H1 (cell line): Measurements from ENCODE around the gene KMT5B. TPM values are rescaled to one million over a fixed set of nuclear protein-coding genes. Genes with fewer than 3 reads are reported as not detected.

Source experiments
- CTCF ChIA-PET: fragments of 300-600 bp; sonication (Branson Sonifier 250); formaldehyde crosslinking; loops from one replicate; lab custom pipeline; 2021; ENCODE audit not compliant: partially characterized antibody; lab: Charles Lee
- POLR2A ChIA-PET: fragments of 300-600 bp; sonication (Branson Sonifier 250); formaldehyde crosslinking; loops from one replicate; lab custom pipeline; 2021; ENCODE audit warnings: inconsistent platforms; ENCODE audit not compliant: partially characterized antibody; lab: Charles Lee
- DNase-seq, 2 experiments: peaks; one replicate each; pipeline versions ENCODE4 v3.0.0 to v3.0.0-alpha.2; 2010 to 2022; ENCODE audit warnings: low spot score in 2 of 2, low read depth in 1 of 2, mixed read lengths in 1 of 2
- FAIRE-seq: peaks from 2 replicates; lab custom pipeline; 2011; peaks lifted over from hg19 to GRCh38; lab: Jason Lieb, UNC
- H2AFZ ChIP-seq: 2 replicates; pipeline ENCODE4 v1.8.1; 2012; ENCODE audit warnings: low read length, inconsistent platforms
- H2AK5ac ChIP-seq: 2 replicates; pipeline ENCODE4 v1.6.1; 2013; ENCODE audit warnings: low read depth, low read length
- H2BK120ac ChIP-seq: replicated peaks from 2 replicates; pipeline ENCODE3; 2013; ENCODE audit warnings: low read depth, low read length, inconsistent platforms
- H2BK12ac ChIP-seq: 2 replicates; pipeline ENCODE4 v1.6.1; 2013; ENCODE audit warnings: low read depth, low read length
- H2BK15ac ChIP-seq: 2 replicates; pipeline ENCODE4 v1.6.1; 2013; ENCODE audit warnings: low read length
- H2BK20ac ChIP-seq: 2 replicates; pipeline ENCODE4 v1.6.1; 2013; ENCODE audit warnings: low read length
- H2BK5ac ChIP-seq: 2 replicates; pipeline ENCODE4 v1.6.1; 2013; ENCODE audit warnings: low read depth, low read length
- H3K14ac ChIP-seq: 2 replicates; pipeline ENCODE4 v1.6.1; 2013; ENCODE audit warnings: inconsistent platforms; ENCODE audit not compliant: insufficient read length
- H3K18ac ChIP-seq: 2 replicates; pipeline ENCODE4 v1.6.1; 2013; ENCODE audit warnings: low read length; ENCODE audit errors: extremely low read depth
- H3K23ac ChIP-seq: 2 replicates; pipeline ENCODE4 v1.6.1; 2013; ENCODE audit warnings: inconsistent platforms; ENCODE audit not compliant: insufficient read length
- H3K23me2 ChIP-seq: 2 replicates; pipeline ENCODE4 v1.6.1; 2013; ENCODE audit warnings: low read depth, low read length
- H3K27ac ChIP-seq: 2 replicates; pipeline ENCODE4 v1.6.1; 2011; ENCODE audit warnings: low read depth, low read length, inconsistent platforms
- H3K27me3 ChIP-seq, 4 experiments: replicated peaks in 1 of 4; 1 replicate in 1 of 4; 2 replicates in 3 of 4; pipeline versions ENCODE4 v1.6.1 to v1.8.1; 2011 to 2013; ENCODE audit warnings: low read length in 3 of 4, mild to moderate bottlenecking in 3 of 4, inconsistent platforms in 2 of 4, mixed read lengths in 2 of 4, moderate library complexity in 1 of 4; ENCODE audit not compliant: control insufficient read depth in 3 of 4, insufficient read depth in 3 of 4; ENCODE audit errors: extremely low read depth in 1 of 4
- H3K36me3 ChIP-seq, 4 experiments: 2 replicates each; pipeline versions ENCODE4 v1.6.1 to v1.8.1; 2011 to 2013; ENCODE audit warnings: mild to moderate bottlenecking in 4 of 4, low read length in 3 of 4, moderate library complexity in 2 of 4, control low read depth in 1 of 4, inconsistent platforms in 1 of 4; ENCODE audit not compliant: insufficient read depth in 4 of 4, control insufficient read depth in 2 of 4
- H3K4ac ChIP-seq: replicated peaks from 2 replicates; pipeline ENCODE3; 2013; ENCODE audit warnings: low read length, low read depth, mixed read lengths, inconsistent platforms; ENCODE audit not compliant: insufficient read length
- H3K4me1 ChIP-seq, 4 experiments: replicated peaks in 1 of 4; 1 replicate in 1 of 4; 2 replicates in 3 of 4; pipeline versions ENCODE4 v1.6.1 to v1.8.1; 2011 to 2013; ENCODE audit warnings: low read length in 3 of 4, inconsistent platforms in 2 of 4, mixed read lengths in 1 of 4; ENCODE audit not compliant: insufficient read depth in 4 of 4, control insufficient read depth in 3 of 4
- H3K4me2 ChIP-seq, 2 experiments: 2 replicates each; pipeline versions ENCODE4 v1.6.1 to v1.8.1; 2011 to 2013; ENCODE audit warnings: low read depth in 2 of 2, low read length in 2 of 2, control low read depth in 1 of 2, inconsistent platforms in 1 of 2, mild to moderate bottlenecking in 1 of 2; ENCODE audit not compliant: insufficient read depth in 1 of 2
- H3K4me3 ChIP-seq, 4 experiments: fragments of 200-600, 300-600 bp in 1 of 4; sonication (generic), shearing (Covaris generic), sonication (Bioruptor Twin) in 1 of 4; 2 replicates each; pipeline versions ENCODE4 v1.5.1 to v1.8.1; 2011 to 2016; ENCODE audit warnings: low read length in 4 of 4, low read depth in 3 of 4, control low read depth in 2 of 4, inconsistent platforms in 2 of 4, mild to moderate bottlenecking in 2 of 4, mixed read lengths in 1 of 4, moderate library complexity in 1 of 4; ENCODE audit not compliant: insufficient read depth in 2 of 4; ENCODE audit errors: extremely low read depth in 1 of 4
- H3K56ac ChIP-seq: replicated peaks from 2 replicates; pipeline ENCODE3; 2013; ENCODE audit warnings: low read depth, mild to moderate bottlenecking, mixed read lengths, low read length, inconsistent platforms; ENCODE audit not compliant: insufficient read length
- H3K79me1 ChIP-seq: 2 replicates; pipeline ENCODE4 v1.6.1; 2013; ENCODE audit warnings: low read depth, low read length, control low read depth
- H3K79me2 ChIP-seq, 2 experiments: 2 replicates each; pipeline versions ENCODE4 v1.6.1 to v1.8.1; 2012 to 2013; ENCODE audit warnings: low read length in 2 of 2, mild to moderate bottlenecking in 2 of 2, inconsistent platforms in 1 of 2; ENCODE audit not compliant: insufficient read depth in 2 of 2, control insufficient read depth in 1 of 2
- H3K9ac ChIP-seq, 4 experiments: replicated peaks in 1 of 4; 1 replicate in 1 of 4; 2 replicates in 3 of 4; pipeline versions ENCODE4 v1.6.1 to v1.8.1; 2011 to 2013; ENCODE audit warnings: low read depth in 3 of 4, low read length in 3 of 4, control low read depth in 2 of 4, mild to moderate bottlenecking in 2 of 4, moderate library complexity in 2 of 4, inconsistent platforms in 1 of 4; ENCODE audit errors: extremely low read depth in 1 of 4
- H3K9me3 ChIP-seq, 2 experiments: 2 replicates each; pipeline versions ENCODE4 v1.6.1 to v1.8.1; 2012 to 2013; ENCODE audit warnings: mild to moderate bottlenecking in 2 of 2, moderate library complexity in 2 of 2, control low read depth in 1 of 2, inconsistent platforms in 1 of 2, low read depth in 1 of 2, low read length in 1 of 2, mixed read lengths in 1 of 2; ENCODE audit not compliant: insufficient read depth in 2 of 2
- H4K20me1 ChIP-seq, 2 experiments: replicated peaks in 1 of 2; 2 replicates each; pipeline versions ENCODE3 to v1.8.1; 2011 to 2013; ENCODE audit warnings: inconsistent platforms in 2 of 2, low read length in 2 of 2, mild to moderate bottlenecking in 1 of 2; ENCODE audit not compliant: insufficient read depth in 2 of 2, control insufficient read depth in 1 of 2
- H4K5ac ChIP-seq: 2 replicates; pipeline ENCODE4 v1.6.1; 2013; ENCODE audit warnings: low read length, low read depth, mixed read lengths, inconsistent platforms; ENCODE audit not compliant: insufficient read length
- H4K8ac ChIP-seq: 2 replicates; pipeline ENCODE4 v1.8.0; 2013; ENCODE audit warnings: mild to moderate bottlenecking, moderate library complexity, low read length, inconsistent platforms; ENCODE audit not compliant: insufficient read depth; ENCODE audit errors: extremely low read depth
- H4K91ac ChIP-seq: replicated peaks from 2 replicates; pipeline ENCODE3; 2013; ENCODE audit warnings: low read length, mixed read lengths, inconsistent platforms; ENCODE audit not compliant: insufficient read length
- ASH2L ChIP-seq: fragments of 200-600, 300-600 bp; sonication (generic); IDR thresholded peaks from one replicate; pipeline ENCODE4 v1.7.1; 2017; ENCODE audit warnings: low read length
- CREB1 ChIP-seq: IDR thresholded peaks from 2 replicates; pipeline ENCODE4 v1.6.1; 2012; ENCODE audit warnings: inconsistent platforms
- MAFK ChIP-seq: IDR thresholded peaks from 2 replicates; pipeline ENCODE4 v1.6.1; 2012; ENCODE audit warnings: low read depth, mild to moderate bottlenecking, improper control_type of control experiment, low read length
- RAD21 ChIP-seq, 2 experiments: IDR thresholded peaks in 1 of 2; conservative IDR thresholded peaks in 1 of 2; 2 replicates each; pipeline ENCODE4 v1.6.1; 2011; ENCODE audit warnings: low read depth in 2 of 2, low read length in 2 of 2, improper control_type of control experiment in 1 of 2, inconsistent platforms in 1 of 2, mild to moderate bottlenecking in 1 of 2, moderate library complexity in 1 of 2
- RNF2 ChIP-seq: fragments of 200-900, 300-1000 bp; sonication (generic); IDR thresholded peaks from 2 replicates; pipeline ENCODE4 v1.7.1; 2016; ENCODE audit warnings: borderline replicate concordance, low read depth, mild to moderate bottlenecking, antibody characterized with exemption, low read length; ENCODE audit not compliant: poor library complexity, severe bottlenecking; ENCODE audit errors: missing control alignments
- SAP30 ChIP-seq: fragments of 300-600 bp; sonication (generic); IDR thresholded peaks from 2 replicates; pipeline ENCODE4 v1.7.1; 2012; ENCODE audit warnings: low read length, moderate library complexity, mild to moderate bottlenecking, inconsistent platforms; ENCODE audit not compliant: insufficient read depth, insufficient replicate concordance
- SIX5 ChIP-seq: IDR thresholded peaks from 2 replicates; pipeline ENCODE4 v1.6.1; 2011; ENCODE audit warnings: mild to moderate bottlenecking, low read depth, low read length
- SRF ChIP-seq: IDR thresholded peaks from 2 replicates; pipeline ENCODE4 v1.6.1; 2011; ENCODE audit warnings: mild to moderate bottlenecking, low read depth, low read length, moderate library complexity
- TEAD4 ChIP-seq: IDR thresholded peaks from 2 replicates; pipeline ENCODE4 v1.6.1; 2012; ENCODE audit warnings: low read depth, low read length, inconsistent platforms, mixed read lengths
- WGBS, 2 experiments: shearing (Covaris generic) in 1 of 2; methylation state at CpG; one replicate each; pipeline versions ENCODE4 v1.1.6 to v1.1.7; 2013 to 2015; ENCODE audit warnings: low lambda C conversion rate in 2 of 2, mixed read lengths in 2 of 2, inconsistent platforms in 1 of 2, low coverage in 1 of 2, missing lambda C conversion rate in 1 of 2; ENCODE audit not compliant: insufficient replicate concordance in 2 of 2, insufficient coverage in 1 of 2, insufficient read length in 1 of 2; ENCODE audit errors: extremely low coverage in 1 of 2, missing lambda C conversion rate in 1 of 2; 5-methylcytosine and 5-hydroxymethylcytosine counted together
- polyA plus RNA-seq, 7 experiments: library from polyadenylated mRNA; depleted of rRNA in 3 of 7; stranded (reverse) in 5 of 7; unstranded in 2 of 7; fragments of >200 nt in 5 of 7; fragments of 200-250 nt in 2 of 7; gene quantifications; 1 replicate in 5 of 7; 2 replicates in 1 of 7; 4 replicates in 1 of 7; pipeline versions ENCODE4 v1.2.1 to v1.2.3, GENCODE V29; 2011 to 2013; ENCODE audit warnings: missing spikeins in 2 of 7, mixed read lengths in 2 of 7
- total RNA-seq: library from RNA; stranded (reverse); fragmentation: NEBNext Ultra II Directional; extraction: Animal tissue kit (Norgen Biotek cat#: 25700); gene quantifications from 2 replicates; pipeline ENCODE4 v1.2.1, GENCODE V29; 2021
- TF ChIP-seq, protein P1 (sequence below): IDR thresholded peaks from 2 replicates; pipeline ENCODE4 v1.6.1; 2012; ENCODE audit warnings: inconsistent platforms

The KMT5B gene
- total and polyA plus RNA-seq, 2 of the 8 experiments (the other 6 are each of a cell fraction or from before 2014, with no cell fraction given): 11.0 to 40.8 TPM

DNA sequence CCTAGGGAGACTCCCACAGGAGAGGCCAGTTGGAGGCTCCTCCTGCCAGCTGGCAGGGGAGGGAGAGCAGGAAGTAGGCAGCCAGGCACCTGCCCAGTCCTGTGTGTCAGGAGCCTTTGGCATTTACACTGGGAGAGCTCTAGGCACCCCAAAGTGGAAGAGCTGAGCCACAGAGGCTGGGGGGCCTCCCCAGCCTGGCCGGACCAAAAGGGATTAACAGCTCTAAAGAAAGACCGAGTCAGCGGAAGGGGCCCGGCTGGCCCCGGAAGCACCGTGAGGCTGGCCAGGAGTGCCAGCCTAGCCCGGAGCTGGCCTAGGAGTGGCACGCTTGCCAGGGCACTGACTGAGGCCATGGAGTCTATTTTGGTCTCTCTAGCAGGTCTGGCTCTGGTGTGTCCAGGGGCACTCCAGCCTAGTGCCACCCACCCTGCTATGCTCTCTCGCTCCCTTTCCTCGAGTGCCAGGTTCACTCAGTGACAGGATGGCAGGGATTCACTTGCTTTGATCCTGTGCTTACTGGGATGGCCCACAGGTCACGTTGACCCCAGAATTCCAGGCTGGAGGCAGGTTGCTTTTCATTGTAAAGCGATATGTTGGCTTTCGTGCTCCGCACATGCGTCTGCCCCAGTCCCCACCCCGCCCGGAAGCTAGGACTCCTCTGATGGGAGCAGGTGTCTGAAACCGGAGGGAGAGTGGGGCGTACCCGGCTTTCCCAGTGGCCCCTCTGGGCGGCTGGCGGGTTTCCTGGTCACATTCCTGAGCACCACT is 3.3 kb upstream of the KMT5B start:
- no peaks in the 10 kb centered on the region for H4K20me1 ChIP-seq
- DNase-seq (no peak), FAIRE-seq (no peak)
- no peak overlapping the region; the same call in 1 of the 2 replicates for H2BK20ac ChIP-seq
- H2BK12ac ChIP-seq: peak overlapping the region; percentile 33; the same call in 1 of the 2 replicates
- POLR2A ChIA-PET: interaction anchor here (2.1 to 5.5 kb wide), 4 partner anchors 8 to 27 kb away, joined by 5 to 39 read pairs (median 12); no protein-coding TSS in a partner anchor
- H3K27ac ChIP-seq: no peak overlapping the region
- no peak overlapping the region for H2BK5ac ChIP-seq
- peaks cover 9 to 11% of the 10 kb centered on the region in 2 experiments for H3K79me2 ChIP-seq
- 89% methylated on average over 22 of the region's 22 CpGs; no CpG with 5 or more reads in 1 of the 2 experiments for WGBS, 2 experiments
- H3K4ac ChIP-seq: no peak overlapping the region
- peak overlapping the region; percentile 46; the same call in 1 of the 2 replicates for H2BK15ac ChIP-seq
- H3K14ac ChIP-seq: no peak overlapping the region
- no peak overlapping the region for H2BK120ac ChIP-seq
- no peak overlapping the region for H3K23ac ChIP-seq
- CTCF ChIA-PET: interaction anchor here (0.5 to 3.1 kb wide), 9 partner anchors 8 to 152 kb away, joined by 3 to 10 read pairs (median 7); no protein-coding TSS in a partner anchor
- no peak overlapping the region for H3K4me2 ChIP-seq
- H4K8ac ChIP-seq: 0 out of 2 replicates have a peak overlapping the region, but pooled peaks have one; percentile 45
- H3K18ac ChIP-seq: no peak overlapping the region
- H4K5ac ChIP-seq: no peak overlapping the region
- H3K9ac ChIP-seq: no peak overlapping the region
- H3K4me1 ChIP-seq: peaks cover 0 to 16% (median 9%) of the 10 kb centered on the region in 4 experiments; a peak in 6 of 7 replicates
- no peak overlapping the region for H2AK5ac ChIP-seq
- no peak overlapping the region for H3K4me3 ChIP-seq
- H2AFZ ChIP-seq: no peak overlapping the region
- no peak overlapping the region for H3K56ac ChIP-seq
- no peak overlapping the region for H4K91ac ChIP-seq
- H3K36me3 ChIP-seq: no peaks in the 10 kb centered on the region
- H3K79me1 ChIP-seq: 0 out of 2 replicates have a peak, but pooled peaks cover 3% of the 10 kb centered on the region
- H3K27me3 ChIP-seq: peaks cover 0 to 2% (median 0%) of the 10 kb centered on the region in 4 experiments; a peak in 2 of 7 replicates
- H3K9me3 ChIP-seq: no peaks in the 10 kb centered on the region
- peaks cover 10% of the 10 kb centered on the region; the same call in 1 of the 2 replicates for H3K23me2 ChIP-seq
- TF ChIP-seq RAD21 (IDR thresholded peaks at IDR 0.05 in 1 of 2, conservative IDR thresholded peaks at IDR 0.05 in 1 of 2; ENCODE audit: low read depth in 2 of 2, low read length in 2 of 2): no peak
- TF ChIP-seq SRF: no peak
- TF ChIP-seq SIX5: no peak
- TF ChIP-seq SAP30: no peak
- no peak for TF ChIP-seq CREB1
- TF ChIP-seq, protein P1, sequence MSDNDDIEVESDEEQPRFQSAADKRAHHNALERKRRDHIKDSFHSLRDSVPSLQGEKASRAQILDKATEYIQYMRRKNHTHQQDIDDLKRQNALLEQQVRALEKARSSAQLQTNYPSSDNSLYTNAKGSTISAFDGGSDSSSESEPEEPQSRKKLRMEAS: no peak
- no peak for TF ChIP-seq MAFK
- no peak for TF ChIP-seq RNF2
- TF ChIP-seq ASH2L: no peak
- TF ChIP-seq TEAD4: no peak
